HG03571 (cell line): ENCODE data around the gene FXN.
A peak's percentile ranks its signal among the peaks of the same experiment; 100 is the strongest.
"Not testable (repeated sequence)": the region's sequence is repeated elsewhere in the genome, so short reads cannot be mapped to it uniquely, and the experiment has no call there.

Experiments used
- ATAC-seq: cut with Tn5 transposase; IDR thresholded peaks from one replicate; pipeline ENCODE4 v1.9.1; 2021; ENCODE audit not compliant: unreplicated experiment

FXN gene

GRCh38 chr9:69035438-69036308, at the start of gene FXN:
Gene FXN, plus strand, starts transcription at chr9:69035752. Its CDS starts 31 bp downstream, at chr9:69035783.
- ATAC-seq, result peak; percentile 95

GRCh38 chr9:68986949-68987348, 48.6 kb upstream of the FXN start:
- ATAC-seq, result not testable (repeated sequence)

GRCh38 chr9:68991457-68991856, 44.1 kb upstream of the FXN start:
- ATAC-seq, result no peak

- no peak for ATAC-seq
Measured at GRCh38 chr9:68995776-68996175, 39.8 kb upstream of the FXN start.

GRCh38 chr9:68996462-68996861, 39.1 kb upstream of the FXN start:
- no peak for ATAC-seq

GRCh38 chr9:68997666-68998065, 37.9 kb upstream of the FXN start:
- ATAC-seq, result no peak

- ATAC-seq, result no peak
Measured at GRCh38 chr9:68998385-68998784, 37.2 kb upstream of the FXN start.

GRCh38 chr9:68998812-68999211, 36.7 kb upstream of the FXN start:
- ATAC-seq, result no peak

- no peak for ATAC-seq
Measured at GRCh38 chr9:68999393-69000105, 36.0 kb upstream of the FXN start.

- no peak for ATAC-seq
Measured at GRCh38 chr9:69001921-69002320, 33.6 kb upstream of the FXN start.

- no peak for ATAC-seq
Measured at GRCh38 chr9:69003051-69003450, 32.5 kb upstream of the FXN start.

- ATAC-seq, result no peak
Measured at GRCh38 chr9:69004836-69005235, 30.7 kb upstream of the FXN start.

- no peak for ATAC-seq
Measured at GRCh38 chr9:69009708-69010107, 25.8 kb upstream of the FXN start.

- no peak for ATAC-seq
Measured at GRCh38 chr9:69012696-69013381, 22.7 kb upstream of the FXN start.

- no peak for ATAC-seq
Measured at GRCh38 chr9:69013382-69013727, 22.2 kb upstream of the FXN start.

GRCh38 chr9:69014013-69014412, 21.5 kb upstream of the FXN start, which contains the start of gene PRKACG:
Gene PRKACG, minus strand, starts transcription at chr9:69014113. Its CDS starts 21 bp downstream, at chr9:69014092.
- ATAC-seq, result no peak

GRCh38 chr9:69016191-69017096, 19.1 kb upstream of the FXN start:
- ATAC-seq, result no peak

- no peak for ATAC-seq
Measured at GRCh38 chr9:69018737-69019136, 16.8 kb upstream of the FXN start.

- no peak for ATAC-seq
Measured at GRCh38 chr9:69019808-69020207, 15.7 kb upstream of the FXN start.

GRCh38 chr9:69020301-69021145, 15.0 kb upstream of the FXN start:
- no peak for ATAC-seq
